Measurements from ENCODE around the gene TMOD1. TPM values are rescaled to one million over a fixed set of nuclear protein-coding genes. Genes with fewer than 3 reads are reported as not detected.

TMOD1 gene
- total RNA-seq, 1 experiment from 2014 or later: not detected

GRCh38 chr9:97568461-97569275 is 67.2 kb downstream of the TMOD1 start:
- Histone ChIP-seq H3K27ac (ENCODE audit: low read length) (no peak overlapping the region), H3K79me2 (ENCODE audit: low read length) (no peaks in the 10 kb centered on the region), H3K9ac (ENCODE audit: low read length) (no peak overlapping the region), H3K4me1 (ENCODE audit: insufficient read depth, low read length) (peaks cover 9% of the 10 kb centered on the region; the same call in 1 of the 2 replicates), H4K20me1 (ENCODE audit: low read length) (no peaks in the 10 kb centered on the region), H3K27me3 (ENCODE audit: low read length) (no peaks in the 10 kb centered on the region), H3K36me3 (ENCODE audit: low read depth, low read length) (no peaks in the 10 kb centered on the region), H3K9me3 (ENCODE audit: low read length) (no peaks in the 10 kb centered on the region), H3K9me2 (replicated peaks; ENCODE audit: low read length) (no peaks in the 10 kb centered on the region), H3K4me3 (ENCODE audit: low read length) (no peak overlapping the region), H3F3A (ENCODE audit: low read length, unreplicated experiment) (no peaks in the 10 kb centered on the region), H2AFZ (ENCODE audit: low read length) (no peak overlapping the region), H3K4me2 (ENCODE audit: low read length) (no peak overlapping the region)
- intact Hi-C loops (cut with micrococcal nuclease): no loop called here
- ATAC-seq: no peak
- TF ChIP-seq EZH2phosphoT487 (IDR thresholded peaks at IDR 0.05; ENCODE audit: borderline replicate concordance, low read length) (no peak), CTCF (conservative IDR thresholded peaks at IDR 0.05; ENCODE audit: low read depth, low read length) (no peak), EZH2 (IDR thresholded peaks at IDR 0.05; ENCODE audit: low read length, unreplicated experiment) (no peak)
- no peak for DNase-seq
- POLR2A ChIA-PET (ENCODE audit: unreplicated experiment): interaction anchor here (0.7 kb wide), 1 partner anchor 25 kb away, joined by 3 read pairs; no protein-coding TSS in a partner anchor
- no TSS peak for BruUV-seq (replicated peaks)
- CTCF ChIA-PET: no interaction called here

GRCh38 chr9:97570899-97571298 is 69.4 kb downstream of the TMOD1 start:
- no peaks in the 10 kb centered on the region for H3F3A ChIP-seq (ENCODE audit: low read length, unreplicated experiment)
- ChIA-PET CTCF (no interaction called here), POLR2A (ENCODE audit: unreplicated experiment) (no interaction called here)
- H3K4me2 ChIP-seq (ENCODE audit: low read length): no peak overlapping the region
- no peak overlapping the region for H2AFZ ChIP-seq (ENCODE audit: low read length)
- no peak overlapping the region for H3K27ac ChIP-seq (ENCODE audit: low read length)
- H3K4me3 ChIP-seq (ENCODE audit: low read length): no peak overlapping the region
- no TSS peak for BruUV-seq (replicated peaks)
- no peaks in the 10 kb centered on the region for H3K36me3 ChIP-seq (ENCODE audit: low read depth, low read length)
- DNase-seq (no peak), ATAC-seq (no peak)
- TF ChIP-seq CTCF (conservative IDR thresholded peaks at IDR 0.05; ENCODE audit: low read depth, low read length) (no peak), EZH2 (IDR thresholded peaks at IDR 0.05; ENCODE audit: low read length, unreplicated experiment) (no peak), EZH2phosphoT487 (IDR thresholded peaks at IDR 0.05; ENCODE audit: borderline replicate concordance, low read length) (no peak)
- no peaks in the 10 kb centered on the region for H3K27me3 ChIP-seq (ENCODE audit: low read length)
- H3K4me1 ChIP-seq (ENCODE audit: insufficient read depth, low read length): no peaks in the 10 kb centered on the region; the same call in 1 of the 2 replicates
- intact Hi-C loops (cut with micrococcal nuclease): no loop called here
- H3K9me2 ChIP-seq (replicated peaks; ENCODE audit: low read length): no peaks in the 10 kb centered on the region
- H3K9me3 ChIP-seq (ENCODE audit: low read length): no peaks in the 10 kb centered on the region
- no peaks in the 10 kb centered on the region for H3K79me2 ChIP-seq (ENCODE audit: low read length)
- H3K9ac ChIP-seq (ENCODE audit: low read length): no peak overlapping the region
- H4K20me1 ChIP-seq (ENCODE audit: low read length): no peaks in the 10 kb centered on the region

GRCh38 chr9:97571664-97572063 is 70.2 kb downstream of the TMOD1 start:
- H3F3A ChIP-seq (ENCODE audit: low read length, unreplicated experiment): no peaks in the 10 kb centered on the region
- no peaks in the 10 kb centered on the region for H4K20me1 ChIP-seq (ENCODE audit: low read length)
- no peak for TF ChIP-seq EZH2phosphoT487 (IDR thresholded peaks at IDR 0.05; ENCODE audit: borderline replicate concordance, low read length)
- no peak for TF ChIP-seq EZH2 (IDR thresholded peaks at IDR 0.05; ENCODE audit: low read length, unreplicated experiment)
- no peak for TF ChIP-seq CTCF (conservative IDR thresholded peaks at IDR 0.05; ENCODE audit: low read depth, low read length)
- CTCF ChIA-PET: no interaction called here
- H3K4me3 ChIP-seq (ENCODE audit: low read length): no peak overlapping the region
- no peak overlapping the region for H3K4me2 ChIP-seq (ENCODE audit: low read length)
- intact Hi-C loops (cut with micrococcal nuclease): no loop called here
- no peak overlapping the region for H3K9ac ChIP-seq (ENCODE audit: low read length)
- ATAC-seq (no peak), DNase-seq (no peak)
- POLR2A ChIA-PET (ENCODE audit: unreplicated experiment): no interaction called here
- H3K36me3 ChIP-seq (ENCODE audit: low read depth, low read length): no peaks in the 10 kb centered on the region
- H3K27me3 ChIP-seq (ENCODE audit: low read length): no peaks in the 10 kb centered on the region
- no TSS peak for BruUV-seq (replicated peaks)
- no peak overlapping the region for H3K27ac ChIP-seq (ENCODE audit: low read length)
- no peaks in the 10 kb centered on the region for H3K9me2 ChIP-seq (replicated peaks; ENCODE audit: low read length)
- H2AFZ ChIP-seq (ENCODE audit: low read length): no peak overlapping the region
- H3K4me1 ChIP-seq (ENCODE audit: insufficient read depth, low read length): no peaks in the 10 kb centered on the region; the same call in 1 of the 2 replicates
- H3K79me2 ChIP-seq (ENCODE audit: low read length): no peaks in the 10 kb centered on the region
- H3K9me3 ChIP-seq (ENCODE audit: low read length): no peaks in the 10 kb centered on the region
